GM10248 (cell line): Measurements from ENCODE around the gene ABCF2.

ENCODE experiments used
- CTCF ChIA-PET: fragments of 300-600 bp; sonication (Branson Sonifier 250); formaldehyde crosslinking; extraction: SDS; loops from one replicate; lab custom pipeline; 2021; ENCODE audit warnings: antibody characterized with exemption; lab: Yijun Ruan, JAX
- POLR2A ChIA-PET: fragments of 350-650 bp; sonication (Branson Sonifier 250); formaldehyde crosslinking; extraction: SDS; loops from one replicate; lab custom pipeline; 2020; ENCODE audit warnings: antibody characterized with exemption; lab: Yijun Ruan, JAX
- DNase-seq: peaks from one replicate; pipeline ENCODE4 v3.0.0; 2012; ENCODE audit errors: extremely low spot score
- CTCF ChIP-seq: IDR thresholded peaks from 2 replicates; pipeline ENCODE4 v1.5.1; 2012; ENCODE audit warnings: mild to moderate bottlenecking, low read depth; ENCODE audit errors: extremely low read depth, missing control alignments, control extremely low read depth

ABCF2 gene

GRCh38 chr7:151254851-151255250 lies 27.8 kb upstream of the ABCF2 start:
- ChIA-PET CTCF (interaction anchor here (4.5 kb wide), 1 partner anchor 11 kb away, joined by 28 read pairs; no protein-coding TSS in a partner anchor), POLR2A (no interaction called here)
- no peak for TF ChIP-seq CTCF
- no peak for DNase-seq

DNA sequence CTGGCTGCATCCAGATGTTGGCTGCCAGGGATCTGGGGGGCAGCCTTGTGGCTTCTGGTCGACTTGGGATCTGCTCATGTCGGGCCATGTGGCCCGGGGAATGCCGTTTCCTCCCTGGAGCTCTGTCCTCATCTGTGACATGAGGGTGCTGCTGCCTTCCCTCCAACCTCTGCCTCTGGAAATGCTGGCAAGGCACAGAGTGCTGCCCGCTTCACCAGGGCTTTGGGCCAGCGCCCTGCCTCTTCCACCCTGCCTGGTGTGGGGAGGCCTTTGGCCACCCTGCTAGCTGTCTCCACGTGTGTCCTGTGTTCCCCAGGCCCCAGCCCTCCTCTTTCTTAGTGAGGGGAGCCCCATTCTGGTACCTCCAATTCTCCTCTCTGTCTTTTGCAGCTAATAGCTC lies 27.3 kb upstream of the ABCF2 start:
- POLR2A ChIA-PET: no interaction called here
- no peak for DNase-seq
- no peak for TF ChIP-seq CTCF
- CTCF ChIA-PET: interaction anchor here (4.5 kb wide), 1 partner anchor 10 kb away, joined by 28 read pairs; no protein-coding TSS in a partner anchor

- TF ChIP-seq CTCF: no peak
- DNase-seq: no peak
- ChIA-PET CTCF (interaction anchor here (1.6 kb wide), 1 partner anchor 9 kb away, joined by 9 read pairs; no protein-coding TSS in a partner anchor), POLR2A (no interaction called here)
These were observed 26.1 kb upstream of the ABCF2 start for GRCh38 chr7:151252961-151253711.

DNA sequence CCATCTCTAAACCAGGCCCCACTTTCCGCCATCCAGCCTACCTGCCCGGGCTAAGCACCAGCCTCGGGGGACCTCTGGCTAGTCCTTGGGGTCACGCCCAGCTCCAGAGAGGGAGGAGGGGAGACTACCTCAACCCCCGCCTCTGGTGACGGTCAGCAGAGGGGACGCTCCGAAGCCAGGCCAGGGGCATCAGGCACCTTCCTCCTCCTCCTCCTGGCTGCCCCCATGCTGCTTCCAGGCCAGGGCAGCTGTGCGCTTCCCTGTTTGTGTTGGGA lies 25.5 kb upstream of the ABCF2 start:
- no peak for TF ChIP-seq CTCF
- ChIA-PET CTCF (interaction anchor here (1.2 to 1.6 kb wide), 2 partner anchors 9 to 129 kb away, joined by 3 to 9 read pairs; no protein-coding TSS in a partner anchor), POLR2A (no interaction called here)
- no peak for DNase-seq

- POLR2A ChIA-PET: no interaction called here
- TF ChIP-seq CTCF: no peak
- CTCF ChIA-PET: interaction anchor here (1.2 to 1.6 kb wide), 2 partner anchors 8 to 128 kb away, joined by 3 to 9 read pairs; no protein-coding TSS in a partner anchor
- DNase-seq: no peak
These were observed 24.9 kb upstream of the ABCF2 start for GRCh38 chr7:151251689-151252560.

GRCh38 chr7:151251328-151251688 lies 24.3 kb upstream of the ABCF2 start:
- DNase-seq: no peak
- CTCF ChIA-PET: interaction anchor here (1.2 to 1.6 kb wide), 2 partner anchors 11 to 127 kb away, joined by 3 to 4 read pairs; no protein-coding TSS in a partner anchor
- no peak for TF ChIP-seq CTCF
- POLR2A ChIA-PET: no interaction called here
